HepG2 (cell line): ENCODE data around the gene KCNQ1OT1. TPM values are rescaled to one million over a fixed set of nuclear protein-coding genes. Genes with fewer than 3 reads are reported as not detected.

ENCODE experiments used
- ADNP ChIP-seq: sonication (generic); formaldehyde crosslinking; IDR thresholded peaks from 2 replicates; pipeline ENCODE4 v1.4.0; 2020; ENCODE audit warnings: missing genetic modification reagents
- EP300 ChIP-seq, 3 experiments: sonication (generic) in 1 of 3; formaldehyde crosslinking in 1 of 3; IDR thresholded peaks; 2 replicates each; pipeline versions ENCODE4 v1.5.1 to v1.6.1; 2011 to 2020; ENCODE audit warnings: low read depth in 2 of 3, low read length in 2 of 3, borderline replicate concordance in 1 of 3, improper control_type of control experiment in 1 of 3, mild to moderate bottlenecking in 1 of 3, missing genetic modification reagents in 1 of 3, moderate library complexity in 1 of 3
- ESRRA ChIP-seq: sonication (generic); formaldehyde crosslinking; IDR thresholded peaks from 2 replicates; pipeline ENCODE4 v1.5.1; 2020; ENCODE audit warnings: mild to moderate bottlenecking, low read depth, missing genetic modification reagents
- KLF12 ChIP-seq: sonication (generic); formaldehyde crosslinking; IDR thresholded peaks from 2 replicates; pipeline ENCODE4 v1.4.0; 2020; ENCODE audit warnings: missing genetic modification reagents, borderline replicate concordance
- MIXL1 ChIP-seq: IDR thresholded peaks from 2 replicates; pipeline ENCODE4 v1.6.1; 2016
- NFRKB ChIP-seq: fragments of 450-650 bp; IDR thresholded peaks from 2 replicates; pipeline ENCODE4 v1.6.1; 2017
- NRL ChIP-seq: sonication (generic); formaldehyde crosslinking; IDR thresholded peaks from 2 replicates; pipeline ENCODE4 v1.5.0; 2020; ENCODE audit warnings: missing genetic modification reagents, mild to moderate bottlenecking, moderate library complexity, borderline replicate concordance
- RERE ChIP-seq: IDR thresholded peaks from 2 replicates; pipeline ENCODE4 v1.6.1; 2016; ENCODE audit warnings: low read depth, missing genetic modification reagents, missing compliant biosample characterization
- RXRB ChIP-seq: IDR thresholded peaks from 2 replicates; pipeline ENCODE4 v1.6.1; 2016; ENCODE audit warnings: borderline replicate concordance, missing genetic modification reagents, missing compliant biosample characterization
- SAFB2 ChIP-seq: sonication (generic); formaldehyde crosslinking; IDR thresholded peaks from 2 replicates; pipeline ENCODE4 v1.5.1; 2020; ENCODE audit warnings: missing genetic modification reagents, low read depth, mild to moderate bottlenecking, borderline replicate concordance
- SCMH1 ChIP-seq: sonication (generic); formaldehyde crosslinking; IDR thresholded peaks from 2 replicates; pipeline ENCODE4 v1.9.0; 2021; ENCODE audit warnings: missing genetic modification reagents, mild to moderate bottlenecking, borderline replicate concordance
- TFAP4 ChIP-seq: sonication (generic); IDR thresholded peaks from 2 replicates; pipeline ENCODE4 v1.6.1; 2016; ENCODE audit warnings: low read depth, borderline replicate concordance
- THAP11 ChIP-seq: IDR thresholded peaks from 2 replicates; pipeline ENCODE4 v1.6.1; 2016; ENCODE audit warnings: missing biosample characterization, missing genetic modification reagents
- ZBTB8A ChIP-seq: sonication (generic); formaldehyde crosslinking; IDR thresholded peaks from 2 replicates; pipeline ENCODE4 v1.4.0; 2020; ENCODE audit warnings: mild to moderate bottlenecking, low read depth, missing genetic modification reagents, borderline replicate concordance
- ZNF512B ChIP-seq: sonication (generic); formaldehyde crosslinking; IDR thresholded peaks from 2 replicates; pipeline ENCODE4 v1.5.1; 2020; ENCODE audit warnings: missing genetic modification reagents, mild to moderate bottlenecking, borderline replicate concordance
- ZNF740 ChIP-seq: sonication (generic); formaldehyde crosslinking; IDR thresholded peaks from 2 replicates; pipeline ENCODE4 v1.4.0; 2020; ENCODE audit warnings: missing genetic modification reagents
- ZNF841 ChIP-seq: sonication (generic); formaldehyde crosslinking; IDR thresholded peaks from 2 replicates; pipeline ENCODE4 v1.8.1; 2023; ENCODE audit warnings: missing genetic modification reagents, borderline replicate concordance
- polyA plus RNA-seq, 8 experiments: library from polyadenylated mRNA; depleted of rRNA in 3 of 8; stranded (reverse) in 7 of 8; unstranded in 1 of 8; fragments of >200 nt; fragmentation: Illumina TruSeq in 4 of 8; extraction: Trizol in 4 of 8; gene quantifications; 2 replicates each; pipeline versions ENCODE4 v1.2.1 to v1.2.3, GENCODE V29; 2011 to 2016; ENCODE audit warnings: low read depth in 4 of 8, missing spikeins in 1 of 8, mixed read lengths in 1 of 8; ENCODE audit not compliant: insufficient read depth in 1 of 8
- total RNA-seq, 5 experiments: library from RNA; depleted of rRNA; stranded (reverse); fragments of >200 nt; fragmentation: Illumina TruSeq; extraction: Trizol; gene quantifications; 2 replicates each; pipeline ENCODE4 v1.2.3, GENCODE V29; 2016; ENCODE audit warnings: low read depth in 1 of 5
- TF ChIP-seq, protein P1 (sequence below): IDR thresholded peaks from 2 replicates; pipeline ENCODE4 v1.6.1; 2016; ENCODE audit warnings: missing compliant biosample characterization, missing genetic modification reagents, borderline replicate concordance
- TF ChIP-seq, protein P2 (sequence below): IDR thresholded peaks from 2 replicates; pipeline ENCODE4 v1.6.1; 2016; ENCODE audit warnings: missing genetic modification reagents, missing compliant biosample characterization

The KCNQ1OT1 gene
- total and polyA plus RNA-seq, 2 of the 13 experiments (the other 11 are each of a cell fraction or from before 2014, with no cell fraction given): 1.3 to 18.9 TPM

GRCh38 chr11:2691355-2691761 lies 8.4 kb downstream of the KCNQ1OT1 start (continued):
- TF ChIP-seq EP300 (IDR thresholded peaks at IDR 0.05; ENCODE audit: low read depth in 2 of 2, low read length in 2 of 2) (no peak), EP300 (CRISPR knock-in tag; IDR thresholded peaks at IDR 0.05; ENCODE audit: borderline replicate concordance) (no peak), SCMH1 (CRISPR knock-in tag) (no peak), NRL (CRISPR knock-in tag) (no peak), ZNF512B (CRISPR knock-in tag) (no peak), MIXL1 (CRISPR knock-in tag) (no peak), ZBTB8A (CRISPR knock-in tag) (no peak), ADNP (CRISPR knock-in tag) (no peak), ESRRA (CRISPR knock-in tag) (no peak), RERE (CRISPR knock-in tag) (no peak), THAP11 (CRISPR knock-in tag) (no peak), ZNF740 (no peak), ZNF841 (CRISPR knock-in tag) (no peak), SAFB2 (no peak), RXRB (CRISPR knock-in tag) (no peak), NFRKB (no peak), TFAP4 (no peak), KLF12 (CRISPR knock-in tag) (no peak)
- TF ChIP-seq, protein P1, sequence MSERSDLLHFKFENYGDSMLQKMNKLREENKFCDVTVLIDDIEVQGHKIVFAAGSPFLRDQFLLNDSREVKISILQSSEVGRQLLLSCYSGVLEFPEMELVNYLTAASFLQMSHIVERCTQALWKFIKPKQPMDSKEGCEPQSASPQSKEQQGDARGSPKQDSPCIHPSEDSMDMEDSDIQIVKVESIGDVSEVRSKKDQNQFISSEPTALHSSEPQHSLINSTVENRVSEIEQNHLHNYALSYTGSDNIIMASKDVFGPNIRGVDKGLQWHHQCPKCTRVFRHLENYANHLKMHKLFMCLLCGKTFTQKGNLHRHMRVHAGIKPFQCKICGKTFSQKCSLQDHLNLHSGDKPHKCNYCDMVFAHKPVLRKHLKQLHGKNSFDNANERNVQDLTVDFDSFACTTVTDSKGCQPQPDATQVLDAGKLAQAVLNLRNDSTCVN (CRISPR knock-in tag): no peak
- TF ChIP-seq, protein P2, sequence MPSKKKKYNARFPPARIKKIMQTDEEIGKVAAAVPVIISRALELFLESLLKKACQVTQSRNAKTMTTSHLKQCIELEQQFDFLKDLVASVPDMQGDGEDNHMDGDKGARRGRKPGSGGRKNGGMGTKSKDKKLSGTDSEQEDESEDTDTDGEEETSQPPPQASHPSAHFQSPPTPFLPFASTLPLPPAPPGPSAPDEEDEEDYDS (CRISPR knock-in tag): peak; percentile 11; the same call in 1 of the 2 replicates
